Amniotic stem cell (primary cell): ENCODE results near the gene ZNF493.

ENCODE experiments used
- DNase-seq: peaks from one replicate; lab custom pipeline; 2025; lab: John Stamatoyannopoulos, UW

ZNF493 gene

DNA sequence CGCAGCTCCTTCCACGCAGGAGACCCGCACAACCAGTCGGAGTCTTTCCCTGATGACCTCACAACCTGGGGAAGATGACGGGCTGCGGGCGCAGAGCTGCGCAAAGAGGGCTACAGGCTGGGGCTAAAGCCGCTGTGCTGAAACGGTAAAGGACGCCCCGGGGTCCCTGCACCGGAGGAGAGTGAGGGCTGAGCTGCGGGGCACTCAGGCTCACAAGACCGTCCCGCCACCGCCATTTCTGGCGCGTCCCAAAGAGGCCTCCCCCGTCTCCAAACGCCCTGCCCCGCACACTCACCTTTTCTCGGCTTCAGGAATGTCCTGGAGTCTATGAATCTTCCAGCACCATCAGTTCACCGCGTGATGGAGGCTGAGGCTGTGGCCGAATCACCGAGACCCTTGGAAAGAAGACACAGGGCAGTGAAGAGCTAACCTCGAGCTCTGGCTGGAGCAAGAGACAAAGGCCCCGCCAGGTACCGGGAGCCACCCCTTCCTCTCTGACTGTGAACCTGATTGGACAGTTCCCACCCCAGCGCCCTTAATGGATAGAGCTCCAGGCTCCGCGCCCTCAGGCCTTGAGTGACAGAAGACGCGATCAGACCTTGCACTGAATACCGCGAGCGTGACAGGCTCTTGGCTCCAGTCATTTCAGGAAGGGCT lies 66.6 kb downstream of the ZNF493 start:
- no peak for DNase-seq

DNA sequence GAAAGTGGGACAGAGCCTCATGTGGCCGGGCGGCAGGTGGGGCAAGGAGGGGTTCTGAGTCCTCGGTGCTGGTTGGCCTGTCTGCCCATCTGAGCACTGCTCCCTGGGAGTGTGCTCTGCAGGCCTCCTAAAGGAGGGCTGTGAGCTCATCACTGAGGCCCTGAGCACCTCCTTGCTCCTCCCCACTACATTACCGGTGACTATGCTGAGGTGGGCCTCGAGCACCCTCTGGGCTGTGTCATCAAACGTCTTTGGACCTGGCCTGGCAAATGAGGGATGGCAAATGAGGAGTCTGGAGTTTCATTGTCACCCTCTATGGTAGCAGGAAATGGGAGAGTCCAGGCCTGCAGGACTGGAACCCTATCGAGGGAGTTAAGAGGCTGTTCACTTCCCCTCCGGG lies 69.7 kb downstream of the ZNF493 start:
- no peak for DNase-seq

DNA sequence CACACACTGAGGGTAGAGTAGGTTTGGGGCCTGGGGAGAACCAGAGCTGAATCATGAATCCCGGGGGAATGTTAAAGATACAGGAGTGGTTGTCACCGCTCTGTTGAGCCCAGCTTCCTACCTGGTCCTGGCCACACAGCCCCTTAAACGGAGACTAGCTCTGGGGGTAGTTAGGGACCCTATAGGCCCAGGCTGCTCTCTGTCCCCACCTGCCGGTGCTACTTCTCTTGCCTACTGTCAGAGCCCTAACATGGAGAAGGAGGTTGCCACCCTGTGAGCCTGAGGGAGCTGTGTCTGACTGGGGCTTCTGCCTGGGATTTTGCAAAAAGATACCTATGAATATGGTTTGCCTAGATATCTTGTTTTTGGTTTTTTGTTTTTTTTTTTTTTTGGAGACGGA lies 71.9 kb downstream of the ZNF493 start:
- no peak for DNase-seq

DNA sequence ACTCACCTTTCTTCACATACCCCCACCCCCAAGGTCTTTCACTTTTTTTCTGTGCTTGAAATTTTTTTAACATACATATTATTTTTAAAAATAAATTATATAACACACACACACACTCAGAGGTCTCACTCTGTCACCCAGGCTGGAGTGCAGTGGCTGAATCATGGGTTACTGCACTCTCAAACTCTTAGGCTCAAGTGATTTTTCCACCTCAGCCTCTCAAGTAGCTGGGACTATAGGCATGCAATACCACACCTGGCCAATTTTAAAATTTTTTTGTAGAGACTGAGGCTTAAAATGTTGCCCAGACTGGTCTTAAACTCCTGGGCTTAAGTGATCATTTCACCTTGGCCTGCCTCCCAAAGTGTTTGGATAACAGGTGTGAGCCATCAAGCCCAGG lies 75.6 kb downstream of the ZNF493 start:
- no peak for DNase-seq

DNA sequence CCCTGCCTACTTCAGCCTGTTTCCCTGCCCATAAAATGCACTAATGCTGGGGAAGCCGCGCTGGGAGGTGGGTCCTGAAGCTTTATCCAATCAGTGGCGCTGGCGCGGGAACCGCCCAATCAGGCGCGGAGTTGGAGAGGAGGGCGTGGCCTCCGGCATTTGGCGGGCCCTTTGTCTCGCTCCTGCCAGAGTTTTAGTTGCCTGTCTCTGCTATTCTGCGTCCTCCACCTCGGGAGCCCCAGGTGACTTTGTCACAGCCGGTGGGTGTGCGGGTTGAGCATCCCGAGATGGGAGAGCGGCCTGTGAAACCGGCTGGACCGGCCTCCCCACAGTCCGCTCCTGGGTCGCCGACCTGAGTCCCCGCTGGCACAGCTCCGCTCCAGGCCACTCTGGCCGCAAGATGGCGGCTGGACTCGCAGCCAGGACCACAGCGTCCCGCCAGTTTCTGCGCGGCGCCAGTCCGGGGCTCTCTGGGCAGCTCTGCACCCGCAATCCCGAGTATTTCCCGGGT lies 77.8 kb downstream of the ZNF493 start:
- DNase-seq: no peak
